ENCODE data around the gene ADAMTSL3.

Gene ADAMTSL3

GRCh38 chr15:83844742-83845141, 190.8 kb downstream of the ADAMTSL3 start:
- no peak for DNase-seq

- no peak for DNase-seq
Measured at GRCh38 chr15:83845230-83845629, 191.3 kb downstream of the ADAMTSL3 start.

- DNase-seq, result no peak
Measured at GRCh38 chr15:83846847-83847246, 192.9 kb downstream of the ADAMTSL3 start.

GRCh38 chr15:83848315-83849050, 194.6 kb downstream of the ADAMTSL3 start:
- no peak for DNase-seq

GRCh38 chr15:83850015-83850414, 196.1 kb downstream of the ADAMTSL3 start:
- DNase-seq, result no peak

- no peak for DNase-seq
Measured at GRCh38 chr15:83850501-83851245, 196.8 kb downstream of the ADAMTSL3 start.

- no peak for DNase-seq
Measured at GRCh38 chr15:83853232-83853631, 199.3 kb downstream of the ADAMTSL3 start.

GRCh38 chr15:83854321-83854720, 200.4 kb downstream of the ADAMTSL3 start:
- DNase-seq, result no peak

GRCh38 chr15:83854950-83855707, 201.2 kb downstream of the ADAMTSL3 start:
- DNase-seq, result no peak

GRCh38 chr15:83855956-83856355, 202.0 kb downstream of the ADAMTSL3 start:
- no peak for DNase-seq

GRCh38 chr15:83858820-83859505, 205.0 kb downstream of the ADAMTSL3 start:
- DNase-seq, result no peak

GRCh38 chr15:83866692-83867091, 212.8 kb downstream of the ADAMTSL3 start:
- no peak for DNase-seq

GRCh38 chr15:83869341-83869740, 215.4 kb downstream of the ADAMTSL3 start:
- DNase-seq, result no peak

- DNase-seq, result no peak
Measured at GRCh38 chr15:83871808-83872559, 218.1 kb downstream of the ADAMTSL3 start.

GRCh38 chr15:83873966-83874365, 220.0 kb downstream of the ADAMTSL3 start:
- no peak for DNase-seq

GRCh38 chr15:83880529-83880928, 226.6 kb downstream of the ADAMTSL3 start:
- no peak for DNase-seq

GRCh38 chr15:83881156-83881555, 227.2 kb downstream of the ADAMTSL3 start:
- DNase-seq, result no peak

- no peak for DNase-seq
Measured at GRCh38 chr15:83886321-83886720, 232.4 kb downstream of the ADAMTSL3 start.

- no peak for DNase-seq
Measured at GRCh38 chr15:83887404-83887803, 233.5 kb downstream of the ADAMTSL3 start.

- no peak for DNase-seq
Measured at GRCh38 chr15:83887961-83888360, 234.0 kb downstream of the ADAMTSL3 start.

- DNase-seq, result no peak
Measured at GRCh38 chr15:83889995-83890394, 236.1 kb downstream of the ADAMTSL3 start.

GRCh38 chr15:83890587-83890986, 236.7 kb downstream of the ADAMTSL3 start:
- no peak for DNase-seq

Measured in GF-D8 (cell line).